GM18909 (cell line): Measurements from ENCODE around the gene ITSN1.
A peak's percentile ranks its signal among the peaks of the same experiment; 100 is the strongest.

ENCODE experiments used
- ATAC-seq: cut with Tn5 transposase; IDR thresholded peaks from one replicate; pipeline ENCODE4 v1.9.1; 2021; ENCODE audit warnings: mild to moderate bottlenecking; ENCODE audit not compliant: unreplicated experiment, poor library complexity

Gene ITSN1

GRCh38 chr21:33940164-33940880 lies 298.0 kb downstream of the ITSN1 start:
- no peak for ATAC-seq

- ATAC-seq = no peak
Measured at GRCh38 chr21:33940881-33941245, 298.6 kb downstream of the ITSN1 start.

GRCh38 chr21:33942426-33942825 lies 300.1 kb downstream of the ITSN1 start:
- no peak for ATAC-seq

- no peak for ATAC-seq
Measured at GRCh38 chr21:33943293-33943692, 301.0 kb downstream of the ITSN1 start.

GRCh38 chr21:33944185-33944763 lies 302.0 kb downstream of the ITSN1 start:
- no peak for ATAC-seq

GRCh38 chr21:33945652-33946270 lies 303.5 kb downstream of the ITSN1 start:
- no peak for ATAC-seq

- ATAC-seq = peak; percentile 55
Measured at GRCh38 chr21:33947451-33948095, 305.3 kb downstream of the ITSN1 start.

GRCh38 chr21:33948096-33948950 lies 306.0 kb downstream of the ITSN1 start:
- peak; percentile 55 for ATAC-seq

GRCh38 chr21:33948951-33949444 lies 306.7 kb downstream of the ITSN1 start:
- ATAC-seq = no peak
